AG09309 (cell line): ENCODE results near the gene PRSS50.

ENCODE experiments used
- DNase-seq: peaks from one replicate; pipeline ENCODE4 v3.0.0-alpha.2; 2010; ENCODE audit warnings: low read depth
- H3K4me3 ChIP-seq: 2 replicates; pipeline ENCODE4 v1.5.1; 2011; ENCODE audit warnings: mild to moderate bottlenecking, low read depth, low read length, moderate library complexity; ENCODE audit not compliant: control insufficient read depth
- CTCF ChIP-seq: IDR thresholded peaks from 2 replicates; pipeline ENCODE4 v1.5.1; 2011; ENCODE audit warnings: mild to moderate bottlenecking, low read depth, low read length, inconsistent platforms; ENCODE audit not compliant: insufficient read depth, control insufficient read depth; ENCODE audit errors: missing control alignments

PRSS50 gene

GRCh38 chr3:46662771-46663551 is 54.7 kb downstream of the PRSS50 start:
- no peak overlapping the region for H3K4me3 ChIP-seq
- TF ChIP-seq CTCF, result no peak
- no peak for DNase-seq
